GM19193 (cell line): Measurements from ENCODE around the gene CIB2.

ENCODE experiments used
- POLR2A ChIP-seq: IDR thresholded peaks from 4 replicates; pipeline ENCODE4 v1.6.1; 2011; ENCODE audit not compliant: insufficient read depth, insufficient read length; ENCODE audit errors: extremely low read depth

CIB2 gene

DNA sequence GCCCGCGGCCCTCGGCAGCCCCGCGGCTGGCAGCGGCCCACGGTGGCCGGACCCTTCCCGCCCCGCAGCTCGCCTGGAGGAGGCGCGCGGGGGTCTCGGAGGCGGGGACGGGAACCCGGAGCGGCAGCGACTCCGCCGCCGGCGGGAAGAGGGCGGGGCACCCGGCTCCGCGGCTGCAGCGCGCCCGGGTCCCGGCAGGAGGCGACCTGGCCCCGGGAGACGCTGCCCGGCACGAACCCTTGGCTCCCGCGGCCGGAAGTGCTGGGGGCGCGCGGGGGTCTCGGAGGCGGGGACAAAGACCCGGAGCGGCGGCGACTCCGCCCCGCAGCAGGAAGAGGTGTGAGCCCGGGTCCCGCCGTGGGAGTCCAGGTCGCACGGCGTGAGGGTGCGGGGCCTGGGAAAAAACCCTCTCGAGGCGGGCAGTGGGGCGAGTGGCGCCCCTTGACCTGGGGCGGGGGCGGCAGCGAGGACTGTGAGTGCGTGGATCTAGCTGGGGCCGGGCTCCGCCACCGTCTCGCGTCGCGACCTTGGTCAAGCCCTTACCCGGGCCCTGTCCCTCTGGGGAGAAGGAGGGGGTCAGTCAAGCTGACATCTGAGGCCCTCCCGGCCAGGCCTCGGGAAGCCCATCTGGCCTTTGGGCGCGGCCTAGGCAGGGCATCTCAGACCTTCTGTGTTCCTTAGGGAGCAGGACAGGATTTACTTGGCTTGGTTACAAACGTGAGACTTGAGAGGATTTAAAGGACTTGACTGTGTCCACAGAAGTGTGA is at the start of gene CIB2:
TSS of gene CIB2 (minus strand) at position 151 of the 767 bp plus-strand sequence. CDS start 230 bp downstream, outside the sequence.
- TF ChIP-seq POLR2A = peak; percentile 58

GRCh38 chr15:78179906-78180305 is 48.7 kb upstream of the CIB2 start:
- no peak for TF ChIP-seq POLR2A

- no peak for TF ChIP-seq POLR2A
These were observed 48.1 kb upstream of the CIB2 start for GRCh38 chr15:78179286-78179840.

- TF ChIP-seq POLR2A = no peak
These were observed 46.8 kb upstream of the CIB2 start for GRCh38 chr15:78178064-78178463.

GRCh38 chr15:78177447-78177873 is 46.2 kb upstream of the CIB2 start:
- no peak for TF ChIP-seq POLR2A

- TF ChIP-seq POLR2A = no peak
These were observed 44.1 kb upstream of the CIB2 start for GRCh38 chr15:78175330-78175729.

GRCh38 chr15:78174401-78174800 is 43.2 kb upstream of the CIB2 start:
- no peak for TF ChIP-seq POLR2A

DNA sequence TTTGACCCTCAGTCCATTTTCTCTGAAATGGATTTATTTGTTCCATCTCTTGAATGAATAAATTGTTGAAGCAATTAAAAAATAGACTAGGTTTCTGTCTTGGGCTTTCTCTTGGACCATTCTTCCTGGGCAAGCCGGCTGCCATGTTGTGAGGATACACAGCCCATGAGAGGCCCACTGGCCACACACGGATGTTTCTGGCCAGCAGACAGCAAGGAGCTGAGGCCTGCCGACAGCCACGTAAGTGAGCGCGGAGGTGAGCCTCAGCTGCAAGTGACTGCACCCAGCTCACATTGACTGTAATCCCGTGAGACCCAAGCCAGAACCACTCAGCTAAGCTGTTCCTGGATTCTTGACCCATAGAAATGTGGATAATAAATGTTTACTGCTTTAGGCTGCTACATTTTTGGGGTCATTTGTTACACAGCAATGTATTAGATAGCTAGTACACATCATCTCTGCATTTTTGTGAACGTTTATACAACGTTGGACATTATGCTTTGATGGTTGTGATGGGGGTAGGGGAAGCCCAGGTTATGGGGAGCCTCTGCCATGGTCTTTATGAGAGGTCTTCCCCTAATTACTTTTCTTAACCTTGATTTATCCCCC is 40.7 kb upstream of the CIB2 start:
- no peak for TF ChIP-seq POLR2A

GRCh38 chr15:78170848-78171773 is 39.9 kb upstream of the CIB2 start:
- TF ChIP-seq POLR2A = peak; percentile 9

DNA sequence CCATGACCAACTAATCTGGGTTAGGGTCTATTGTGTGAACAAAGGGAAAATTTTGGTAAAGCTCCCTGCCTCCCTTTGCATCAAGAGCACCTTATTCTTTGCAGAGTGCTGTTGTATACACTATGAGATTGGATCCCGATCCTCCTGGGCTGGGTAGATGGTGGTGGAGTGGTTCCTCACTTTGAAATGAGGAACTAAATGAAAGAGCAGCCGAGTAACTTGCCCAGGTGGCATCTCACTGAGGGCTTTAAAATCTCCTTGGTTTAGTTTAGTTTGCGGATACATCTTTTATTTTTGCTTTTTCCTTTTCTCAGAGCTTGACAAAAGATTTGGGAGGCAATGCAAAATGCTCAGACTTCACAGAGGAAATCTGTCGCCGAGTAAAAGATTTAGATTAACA is 37.4 kb upstream of the CIB2 start:
- no peak for TF ChIP-seq POLR2A

GRCh38 chr15:78167227-78167888 is 36.1 kb upstream of the CIB2 start:
- no peak for TF ChIP-seq POLR2A

GRCh38 chr15:78164010-78164409 is 32.8 kb upstream of the CIB2 start:
- TF ChIP-seq POLR2A = no peak

DNA sequence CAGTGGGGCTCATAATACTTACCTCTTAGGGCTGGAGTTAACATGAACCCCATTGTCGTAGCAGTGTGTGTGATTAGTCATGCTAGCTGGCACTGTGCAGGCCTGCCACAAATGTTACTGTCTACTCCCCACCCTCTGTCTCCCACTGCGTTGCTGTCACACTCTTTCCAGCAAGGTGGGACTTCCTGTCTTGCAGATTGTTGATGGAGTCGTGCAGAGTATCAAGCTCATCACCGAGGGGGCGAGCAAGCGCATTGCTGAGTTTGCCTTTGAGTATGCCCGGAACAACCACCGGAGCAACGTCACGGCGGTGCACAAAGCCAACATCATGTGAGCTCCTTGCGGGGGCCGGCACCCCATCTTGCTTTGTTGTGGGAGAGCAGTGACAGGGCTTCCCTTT is 30.8 kb upstream of the CIB2 start:
- TF ChIP-seq POLR2A = no peak

GRCh38 chr15:78159395-78159794 is 28.1 kb upstream of the CIB2 start:
- no peak for TF ChIP-seq POLR2A
